OCI-LY7 (cell line): ENCODE data around the gene LAGE3. TPM values are rescaled to one million over a fixed set of nuclear protein-coding genes. Genes with fewer than 3 reads are reported as not detected.

ENCODE experiments used
- BruUV-seq: library from RNA; stranded (reverse); fragments of 400-500 nt; replicated peaks from 2 replicates; lab custom pipeline; 2021; lab: Mats Ljungman, UMichigan
- CTCF ChIA-PET: fragments of 300-600 bp; sonication (Branson Sonifier 250); formaldehyde crosslinking; loops from one replicate; lab custom pipeline; 2022; ENCODE audit warnings: antibody characterized with exemption; ENCODE audit not compliant: unreplicated experiment; lab: Charles Lee
- POLR2A ChIA-PET: fragments of 300-600 bp; sonication (Branson Sonifier 250); formaldehyde crosslinking; loops from one replicate; lab custom pipeline; 2022; ENCODE audit warnings: antibody characterized with exemption; lab: Charles Lee
- DNase-seq: peaks from one replicate; pipeline ENCODE4 v3.0.0-alpha.2; 2015; ENCODE audit warnings: low spot score
- H2AFZ ChIP-seq: fragments of 200-600 bp; sonication (generic), shearing (Covaris generic); 2 replicates; pipeline ENCODE4 v1.6.1; 2014; ENCODE audit warnings: mild to moderate bottlenecking, antibody characterized with exemption, low read length, moderate library complexity
- H3K27ac ChIP-seq: fragments of 200-600 bp; sonication (generic); 2 replicates; pipeline ENCODE4 v1.5.1; 2014; ENCODE audit warnings: mixed run types, low read depth, mild to moderate bottlenecking, moderate library complexity, low read length, inconsistent platforms; ENCODE audit not compliant: poor library complexity, severe bottlenecking
- H3K36me3 ChIP-seq: fragments of 200-600 bp; sonication (generic); 2 replicates; pipeline ENCODE4 v1.6.1; 2014; ENCODE audit warnings: mild to moderate bottlenecking, antibody characterized with exemption, low read length, moderate library complexity, mixed read lengths; ENCODE audit not compliant: insufficient read depth
- H3K4me1 ChIP-seq: fragments of 200-600 bp; sonication (generic); 2 replicates; pipeline ENCODE4 v1.5.1; 2014; ENCODE audit warnings: mild to moderate bottlenecking, low read length; ENCODE audit not compliant: insufficient read depth, poor library complexity, severe bottlenecking
- H3K4me2 ChIP-seq: fragments of 200-600 bp; sonication (generic); 2 replicates; pipeline ENCODE4 v1.6.1; 2014; ENCODE audit warnings: mild to moderate bottlenecking, low read length
- H3K4me3 ChIP-seq: fragments of 200-600 bp; sonication (generic); 2 replicates; pipeline ENCODE4 v1.5.1; 2014; ENCODE audit warnings: mild to moderate bottlenecking, low read depth, low read length; ENCODE audit not compliant: poor library complexity, severe bottlenecking
- H3K79me2 ChIP-seq: fragments of 200-600 bp; sonication (generic); 2 replicates; pipeline ENCODE4 v1.6.1; 2016; ENCODE audit warnings: low read depth, mild to moderate bottlenecking, low read length, moderate library complexity, mixed read lengths; ENCODE audit not compliant: insufficient read depth
- H3K9me2 ChIP-seq: fragments of 200-600 bp; sonication (generic); 2 replicates; pipeline ENCODE4 v1.6.1; 2016; ENCODE audit warnings: mild to moderate bottlenecking, low read length, mixed read lengths; ENCODE audit not compliant: insufficient read depth
- H3K9me3 ChIP-seq: fragments of 200-600 bp; sonication (generic); 2 replicates; pipeline ENCODE4 v1.6.1; 2014; ENCODE audit warnings: mild to moderate bottlenecking, mixed run types, low read length, mixed read lengths
- H4K20me1 ChIP-seq: fragments of 200-600 bp; sonication (generic); 2 replicates; pipeline ENCODE4 v1.6.1; 2014; ENCODE audit warnings: mild to moderate bottlenecking, antibody characterized with exemption, low read length, moderate library complexity, mixed read lengths; ENCODE audit not compliant: insufficient read depth
- EZH2phosphoT487 ChIP-seq: fragments of 200-600 bp; sonication (generic); IDR thresholded peaks from 2 replicates; pipeline ENCODE4 v1.6.1; 2018; ENCODE audit warnings: low read depth, borderline replicate concordance, mild to moderate bottlenecking, mixed run types, antibody characterized with exemption, low read length, moderate library complexity, mixed read lengths
- intact Hi-C: fragments of 100-400 bp; cut with micrococcal nuclease; formaldehyde crosslinking; loops from one replicate; pipeline ENCODE4 v1.10.0; 2022; ENCODE audit not compliant: unreplicated experiment
- total RNA-seq, 2 experiments: library from RNA; depleted of rRNA in 1 of 2; stranded (reverse); fragments of >200 nt in 1 of 2; shearing (Covaris generic) in 1 of 2; gene quantifications; 2 replicates each; pipeline ENCODE4 v1.2.3, GENCODE V29; 2014 to 2022
- TF ChIP-seq, protein P1 (sequence below): fragments of 200-600 bp; sonication (generic); conservative IDR thresholded peaks from 2 replicates; pipeline ENCODE4 v1.5.1; 2014; ENCODE audit warnings: mild to moderate bottlenecking, antibody characterized with exemption, low read length, moderate library complexity, mixed read lengths

The LAGE3 gene
- total RNA-seq, 2 experiments from 2014 or later, result 40.6 to 70.1 TPM

DNA sequence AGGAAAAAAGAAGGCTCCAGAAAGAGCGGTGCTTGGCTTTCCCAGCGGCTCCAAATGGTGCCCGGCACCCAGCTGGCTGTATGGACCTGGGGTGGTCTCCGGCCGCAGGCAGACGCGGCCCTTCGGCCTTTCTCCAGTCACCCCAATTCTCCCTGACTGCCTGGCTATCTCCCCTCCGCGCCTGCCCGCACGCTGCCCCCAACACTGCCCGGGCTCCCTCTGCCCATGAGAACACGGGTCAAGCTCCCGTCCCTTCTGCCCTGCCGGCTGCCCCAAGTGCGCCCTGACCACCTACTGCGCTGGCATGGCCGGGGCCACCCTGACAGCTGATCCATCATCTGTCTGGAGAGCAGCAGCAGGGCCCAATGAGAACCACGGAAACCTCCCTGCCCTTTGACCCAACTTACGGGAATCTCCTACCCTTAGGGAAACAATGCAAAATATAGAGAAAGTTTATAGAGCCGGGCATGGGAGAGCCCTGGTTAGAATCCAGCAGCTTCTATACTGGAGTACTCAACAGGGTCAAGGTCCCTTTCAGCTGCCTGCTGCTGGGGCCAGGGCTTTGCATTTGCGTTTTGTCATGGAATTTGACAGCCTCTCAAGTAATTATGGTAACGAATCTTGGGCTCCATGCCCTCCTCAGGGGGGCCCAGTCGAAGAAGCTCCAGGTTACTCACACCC is 38.2 kb upstream of the LAGE3 start:
- no TSS peak for BruUV-seq
- Histone ChIP-seq H3K9me2 (no peaks in the 10 kb centered on the region), H3K9me3 (no peaks in the 10 kb centered on the region), H3K4me3 (no peak overlapping the region), H4K20me1 (no peaks in the 10 kb centered on the region), H3K27ac (no peak overlapping the region), H3K36me3 (no peaks in the 10 kb centered on the region), H3K4me1 (peaks cover 13% of the 10 kb centered on the region), H2AFZ (no peak overlapping the region), H3K4me2 (peak overlapping the region; percentile 79), H3K79me2 (no peaks in the 10 kb centered on the region)
- ChIA-PET CTCF (interaction anchor here (1.4 kb wide), 1 partner anchor 10 kb away, joined by 3 read pairs; no protein-coding TSS in a partner anchor), POLR2A (interaction anchor here (0.9 to 1.2 kb wide), 3 partner anchors 21 to 30 kb away, joined by 3 to 5 read pairs (median 3); partner anchors contain the start of genes SLC10A3 and UBL4A)
- no peak for TF ChIP-seq EZH2phosphoT487
- TF ChIP-seq, protein P1, sequence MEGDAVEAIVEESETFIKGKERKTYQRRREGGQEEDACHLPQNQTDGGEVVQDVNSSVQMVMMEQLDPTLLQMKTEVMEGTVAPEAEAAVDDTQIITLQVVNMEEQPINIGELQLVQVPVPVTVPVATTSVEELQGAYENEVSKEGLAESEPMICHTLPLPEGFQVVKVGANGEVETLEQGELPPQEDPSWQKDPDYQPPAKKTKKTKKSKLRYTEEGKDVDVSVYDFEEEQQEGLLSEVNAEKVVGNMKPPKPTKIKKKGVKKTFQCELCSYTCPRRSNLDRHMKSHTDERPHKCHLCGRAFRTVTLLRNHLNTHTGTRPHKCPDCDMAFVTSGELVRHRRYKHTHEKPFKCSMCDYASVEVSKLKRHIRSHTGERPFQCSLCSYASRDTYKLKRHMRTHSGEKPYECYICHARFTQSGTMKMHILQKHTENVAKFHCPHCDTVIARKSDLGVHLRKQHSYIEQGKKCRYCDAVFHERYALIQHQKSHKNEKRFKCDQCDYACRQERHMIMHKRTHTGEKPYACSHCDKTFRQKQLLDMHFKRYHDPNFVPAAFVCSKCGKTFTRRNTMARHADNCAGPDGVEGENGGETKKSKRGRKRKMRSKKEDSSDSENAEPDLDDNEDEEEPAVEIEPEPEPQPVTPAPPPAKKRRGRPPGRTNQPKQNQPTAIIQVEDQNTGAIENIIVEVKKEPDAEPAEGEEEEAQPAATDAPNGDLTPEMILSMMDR, result no peak
- intact Hi-C loops, result loop anchor here (5.0 kb wide), 1 partner anchor 40 kb away; the partner anchor contains the start of gene LAGE3
- no peak for DNase-seq

DNA sequence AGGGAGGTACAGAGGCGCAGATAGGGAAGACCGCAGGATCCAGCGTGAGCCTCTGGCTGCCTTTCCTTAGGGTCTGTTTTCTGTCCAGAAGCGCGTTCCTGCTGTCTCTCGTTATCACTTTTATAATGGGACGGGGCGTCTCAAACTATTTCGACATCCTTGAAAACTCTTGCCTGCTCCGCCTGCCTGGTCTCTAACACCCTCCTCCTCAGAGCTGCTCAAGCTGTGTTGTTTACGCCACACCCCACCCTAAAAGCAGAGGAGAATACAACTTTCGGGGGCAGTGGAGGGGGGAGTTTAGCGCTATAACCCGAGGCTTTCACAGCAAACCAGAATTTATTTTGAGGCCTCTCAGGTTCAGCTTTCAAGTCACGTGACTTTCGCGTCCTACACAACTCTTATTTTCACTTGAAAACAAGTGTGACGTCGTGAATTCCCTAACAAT is 37.6 kb upstream of the LAGE3 start:
- H3K79me2 ChIP-seq, result no peaks in the 10 kb centered on the region
- POLR2A ChIA-PET, result interaction anchor here (0.6 to 1.2 kb wide), 4 partner anchors 11 to 30 kb away, joined by 3 to 4 read pairs (median 4); partner anchors contain the start of gene UBL4A
- TF ChIP-seq, protein P1, result no peak
- TF ChIP-seq EZH2phosphoT487, result no peak
- CTCF ChIA-PET, result interaction anchor here (1.4 kb wide), 1 partner anchor 11 kb away, joined by 3 read pairs; no protein-coding TSS in a partner anchor
- peak overlapping the region; percentile 88 for H2AFZ ChIP-seq
- no peaks in the 10 kb centered on the region for H3K9me3 ChIP-seq
- peak overlapping the region; percentile 91 for H3K4me3 ChIP-seq
- intact Hi-C loops, result loop anchor here (5.0 kb wide), 1 partner anchor 39 kb away; the partner anchor contains the start of gene LAGE3
- TSS peak; percentile 87 for BruUV-seq
- H3K36me3 ChIP-seq, result no peaks in the 10 kb centered on the region
- H3K4me2 ChIP-seq, result peak overlapping the region; percentile 79
- H3K9me2 ChIP-seq, result no peaks in the 10 kb centered on the region
- H4K20me1 ChIP-seq, result no peaks in the 10 kb centered on the region
- no peak overlapping the region for H3K27ac ChIP-seq
- peaks cover 13% of the 10 kb centered on the region for H3K4me1 ChIP-seq
- no peak for DNase-seq
